NCI-H226 (cell line): ENCODE measurements around the gene ILRUN.
"Not testable (repeated sequence)": the region's sequence is repeated elsewhere in the genome, so short reads cannot be mapped to it uniquely, and the experiment has no call there.

Source experiments
- DNase-seq: peaks from one replicate; pipeline ENCODE4 v3.0.0-alpha.2; 2015

ILRUN gene

GRCh38 chr6:34663371-34663770 lies 33.2 kb downstream of the ILRUN start:
- DNase-seq, result no peak

- no peak for DNase-seq
Measured at GRCh38 chr6:34661357-34661756, 35.2 kb downstream of the ILRUN start.

- no peak for DNase-seq
Measured at GRCh38 chr6:34658605-34659265, 37.8 kb downstream of the ILRUN start.

- not testable (repeated sequence) for DNase-seq
Measured at GRCh38 chr6:34657979-34658480, 38.5 kb downstream of the ILRUN start.

- peak; percentile 70 for DNase-seq
Measured at GRCh38 chr6:34657307-34657978, 39.1 kb downstream of the ILRUN start.

- peak; percentile 13 for DNase-seq
Measured at GRCh38 chr6:34657037-34657306, 39.6 kb downstream of the ILRUN start.

GRCh38 chr6:34656378-34657036 lies 40.1 kb downstream of the ILRUN start:
- no peak for DNase-seq

GRCh38 chr6:34655876-34656377 lies 40.6 kb downstream of the ILRUN start:
- not testable (repeated sequence) for DNase-seq

GRCh38 chr6:34654061-34654710 lies 42.4 kb downstream of the ILRUN start:
- no peak for DNase-seq

- no peak for DNase-seq
Measured at GRCh38 chr6:34652263-34652662, 44.3 kb downstream of the ILRUN start.

- no peak for DNase-seq
Measured at GRCh38 chr6:34650823-34651222, 45.7 kb downstream of the ILRUN start.

GRCh38 chr6:34650232-34650631 lies 46.3 kb downstream of the ILRUN start:
- not testable (repeated sequence) for DNase-seq

GRCh38 chr6:34648806-34649205 lies 47.8 kb downstream of the ILRUN start:
- no peak for DNase-seq
